NCI-H146 (cell line): Measurements from ENCODE around the gene MS4A5.
"Not testable (repeated sequence)": the region's sequence is repeated elsewhere in the genome, so short reads cannot be mapped to it uniquely, and the experiment has no call there.

ENCODE experiments used
- DNase-seq: peaks from one replicate; lab custom pipeline; 2025; lab: John Stamatoyannopoulos, UW

MS4A5 gene, protein sequence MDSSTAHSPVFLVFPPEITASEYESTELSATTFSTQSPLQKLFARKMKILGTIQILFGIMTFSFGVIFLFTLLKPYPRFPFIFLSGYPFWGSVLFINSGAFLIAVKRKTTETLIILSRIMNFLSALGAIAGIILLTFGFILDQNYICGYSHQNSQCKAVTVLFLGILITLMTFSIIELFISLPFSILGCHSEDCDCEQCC

DNA sequence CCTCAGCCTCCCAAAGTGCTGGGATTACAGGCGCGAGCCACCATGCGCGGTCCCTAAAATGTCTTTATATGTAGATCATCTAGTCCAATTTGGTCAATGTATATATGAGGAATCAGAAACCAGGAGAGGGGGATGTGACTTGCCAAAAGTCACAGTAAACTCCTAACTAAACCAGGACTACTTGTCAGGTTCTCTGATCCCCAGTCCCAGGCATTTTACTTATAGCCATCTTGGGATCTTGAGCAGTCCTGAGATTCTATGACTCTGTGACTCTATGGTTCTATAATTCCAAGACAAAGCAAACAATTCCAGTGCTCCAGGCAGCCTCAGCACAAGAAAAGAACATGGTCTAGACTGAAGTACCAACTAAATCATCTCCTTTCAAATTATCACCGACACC lies at the start of gene MS4A5:
TSS of gene MS4A5 (plus strand) at position 301 of the 400 bp plus-strand sequence. CDS start 103 bp downstream, outside the sequence.
- no peak for DNase-seq

DNA sequence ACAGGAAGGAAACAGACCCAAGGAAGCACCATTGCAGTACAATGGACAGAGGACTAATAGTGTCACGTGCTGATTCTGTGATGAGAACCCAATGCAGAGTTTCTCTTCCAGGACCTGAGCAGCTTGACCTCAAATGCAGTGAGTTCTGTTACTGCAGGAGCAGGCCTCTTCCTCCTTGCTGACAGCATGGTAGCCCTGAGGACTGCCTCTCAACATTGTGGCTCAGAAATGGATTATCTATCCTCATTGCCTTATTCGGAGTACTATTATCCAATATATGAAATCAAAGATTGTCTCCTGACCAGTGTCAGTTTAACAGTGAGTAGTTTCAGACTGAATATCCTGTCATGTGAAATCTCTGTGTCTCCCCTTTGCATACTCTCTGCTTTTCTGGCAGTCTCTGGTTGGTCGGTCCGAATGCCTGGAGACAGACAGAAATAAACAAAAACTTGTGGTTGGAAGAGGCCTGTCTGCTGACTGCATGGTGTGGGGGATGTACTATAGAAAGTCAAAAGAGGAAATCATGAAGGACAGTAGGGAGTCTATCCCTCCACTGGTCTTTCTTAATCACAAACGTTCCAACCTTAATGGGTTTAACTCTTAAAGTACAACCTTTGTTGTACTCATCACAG lies 40.0 kb upstream of the MS4A5 start:
- DNase-seq, result no peak

DNA sequence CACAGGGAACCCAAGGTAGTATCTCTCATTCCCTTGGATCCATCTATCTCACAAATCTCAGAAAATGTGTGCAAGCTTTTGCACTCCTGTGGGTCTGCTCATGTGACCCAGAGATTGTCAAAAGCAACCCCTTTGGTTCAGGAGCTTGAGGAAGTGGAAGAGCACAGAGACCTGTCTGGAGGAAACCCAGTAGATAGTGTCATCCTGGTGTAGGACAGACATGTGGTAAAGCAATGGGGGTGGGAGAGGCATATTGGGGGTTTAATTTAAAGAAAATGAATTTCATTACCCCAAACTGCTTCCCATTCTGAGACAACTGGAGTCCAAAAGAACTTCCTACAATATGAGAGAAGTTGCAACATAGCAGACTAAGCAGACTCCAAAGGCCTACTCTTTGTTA lies 39.0 kb upstream of the MS4A5 start:
- no peak for DNase-seq

DNA sequence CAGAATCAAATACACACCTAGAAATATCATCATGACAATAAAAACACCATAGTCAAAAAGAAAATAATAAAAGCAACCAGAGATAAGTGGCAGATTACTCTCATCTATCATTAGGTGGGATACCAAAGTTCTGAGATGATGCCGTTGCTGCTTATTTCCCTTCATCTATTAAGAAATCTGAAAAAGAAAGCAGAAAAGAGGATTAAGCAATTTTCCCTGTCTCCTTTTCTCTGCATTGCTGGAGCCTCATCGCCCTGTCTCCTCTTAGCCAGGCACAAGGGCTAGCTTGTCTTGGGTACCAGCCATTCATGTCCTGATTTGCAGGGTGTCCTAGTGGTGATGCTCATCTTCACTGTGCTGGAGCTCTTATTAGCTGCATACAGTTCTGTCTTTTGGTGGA lies 37.0 kb upstream of the MS4A5 start:
- no peak for DNase-seq

DNA sequence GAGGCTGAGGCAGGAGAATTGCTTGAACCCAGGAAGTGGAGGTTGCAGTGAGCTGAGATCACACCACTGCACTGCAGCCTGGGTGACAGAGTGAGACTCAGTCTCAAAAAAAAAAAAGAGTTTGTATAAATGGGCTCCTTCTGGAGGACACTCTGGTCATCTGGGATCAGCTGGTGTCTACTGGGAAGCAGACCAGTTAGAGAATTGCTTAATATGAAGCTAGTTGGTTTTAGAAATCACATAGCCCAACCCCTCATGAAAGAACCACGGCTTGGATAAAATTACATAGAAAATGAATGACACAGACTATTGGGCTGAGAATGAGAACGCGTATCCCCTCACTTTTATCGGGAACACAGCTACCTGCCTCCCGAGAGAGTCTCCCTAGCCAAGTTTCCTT lies 36.4 kb upstream of the MS4A5 start:
- no peak for DNase-seq

DNA sequence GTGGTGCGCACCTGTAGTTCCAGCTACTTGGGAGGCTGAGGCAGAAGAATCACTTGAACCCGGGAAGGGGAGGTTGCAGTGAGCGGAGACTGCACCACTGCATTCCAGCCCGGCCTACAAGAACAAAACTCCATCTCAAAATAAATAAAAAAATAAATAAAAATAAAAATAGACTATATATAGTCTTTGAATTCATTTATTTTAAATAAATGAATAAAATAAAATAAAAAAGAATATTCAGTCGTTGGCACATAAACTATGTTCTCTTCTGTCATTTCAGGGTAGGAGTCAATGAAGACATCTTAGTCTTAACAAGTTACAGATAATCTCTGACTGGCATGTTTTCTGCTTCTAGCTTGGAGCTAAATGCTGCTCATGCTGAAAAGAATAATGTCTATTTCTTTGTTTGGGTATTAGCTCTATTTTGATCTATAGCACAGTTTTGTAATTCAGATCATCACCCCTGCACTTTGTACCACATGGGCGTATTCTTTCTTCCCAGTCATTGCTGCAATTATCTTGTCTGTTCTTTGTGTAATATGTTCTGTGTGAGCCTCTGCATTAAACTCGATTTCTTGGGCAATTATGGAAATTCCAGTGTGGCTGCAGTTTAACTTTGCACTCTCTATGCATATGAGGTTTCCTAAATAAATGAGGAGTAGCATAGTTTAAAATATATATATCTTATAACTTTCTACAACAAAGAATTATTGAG lies 34.5 kb upstream of the MS4A5 start:
- DNase-seq, result no peak

DNA sequence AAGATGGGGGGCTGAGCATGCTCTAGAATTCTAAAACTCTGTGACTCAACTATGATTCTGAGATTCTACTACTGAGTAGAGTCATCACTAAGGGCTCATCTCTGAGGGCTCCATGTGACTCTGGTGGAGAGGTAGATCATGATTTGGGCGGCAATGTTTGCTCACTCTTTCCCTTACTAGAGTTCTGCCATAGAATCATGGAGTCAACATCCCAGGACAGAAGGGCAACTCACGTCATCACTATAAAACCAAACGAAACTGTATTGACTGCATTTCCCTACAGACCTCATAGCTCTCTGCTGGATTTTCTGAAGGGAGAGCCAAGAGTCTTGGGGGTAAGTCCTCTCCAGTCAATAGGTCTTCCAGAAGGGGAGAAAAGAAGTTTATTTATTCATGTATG lies 33.0 kb upstream of the MS4A5 start, which contains the start of gene MS4A14:
TSS of gene MS4A14 (plus strand) at position 78 of the 400 bp plus-strand sequence. CDS start at position 198, 120 bp downstream.
- DNase-seq, result no peak

DNA sequence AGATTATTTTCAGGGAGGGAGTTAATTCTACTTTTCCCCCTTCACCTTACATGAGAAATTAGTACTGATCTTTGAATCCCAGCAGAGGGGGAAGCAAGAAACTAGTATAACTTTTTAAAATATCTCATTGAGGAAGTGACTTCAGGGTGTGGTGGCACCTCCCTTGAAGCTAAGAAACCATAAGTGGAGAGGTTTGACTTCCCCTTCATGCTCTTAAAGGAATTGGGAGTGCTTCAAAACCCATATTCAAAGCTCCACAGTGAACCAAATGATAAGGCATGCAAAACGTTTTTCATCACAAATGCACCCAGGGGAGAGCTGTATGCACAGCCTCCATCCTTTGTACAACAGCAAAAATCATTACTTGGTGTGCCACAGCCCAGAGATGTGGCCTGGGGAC lies 32.6 kb upstream of the MS4A5 start:
- no peak for DNase-seq

DNA sequence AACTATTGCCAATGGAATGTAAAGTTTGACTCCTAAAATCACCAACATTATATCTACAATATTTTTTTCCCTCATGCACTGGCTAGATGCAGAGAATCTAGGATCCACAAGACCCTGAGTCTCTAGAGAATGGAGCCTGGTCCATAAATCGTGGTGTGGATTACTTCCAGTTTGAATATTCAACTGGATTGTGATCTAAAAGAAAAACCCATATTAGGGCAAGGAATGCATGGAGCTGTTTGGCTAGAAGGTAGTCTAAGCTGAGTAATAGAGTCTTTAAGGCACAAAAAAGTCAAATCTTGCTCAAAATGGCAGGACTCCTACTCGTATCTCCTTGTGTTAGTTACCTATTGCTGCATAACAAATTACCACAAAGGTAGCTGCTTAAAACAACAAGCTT lies 9.4 kb upstream of the MS4A5 start:
- no peak for DNase-seq

DNA sequence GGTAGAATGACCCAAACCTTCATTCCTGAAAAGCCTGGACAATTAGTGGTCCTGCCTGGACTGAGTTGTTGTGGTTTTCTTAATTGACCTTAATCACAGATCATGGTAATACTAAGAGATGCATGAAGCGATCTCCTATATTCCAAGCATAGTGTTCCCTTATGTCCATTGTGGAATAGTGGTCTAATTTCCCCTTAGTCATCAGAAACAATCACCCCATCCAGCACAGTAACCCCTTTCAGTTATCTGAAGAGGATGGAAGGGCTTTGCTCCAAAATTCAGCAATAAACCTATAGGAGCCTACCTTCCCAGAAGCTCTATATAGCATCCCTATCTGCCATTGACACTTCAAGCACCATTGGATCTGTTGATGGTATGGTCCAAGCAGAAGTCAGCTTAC lies 6.8 kb upstream of the MS4A5 start:
- no peak for DNase-seq

DNA sequence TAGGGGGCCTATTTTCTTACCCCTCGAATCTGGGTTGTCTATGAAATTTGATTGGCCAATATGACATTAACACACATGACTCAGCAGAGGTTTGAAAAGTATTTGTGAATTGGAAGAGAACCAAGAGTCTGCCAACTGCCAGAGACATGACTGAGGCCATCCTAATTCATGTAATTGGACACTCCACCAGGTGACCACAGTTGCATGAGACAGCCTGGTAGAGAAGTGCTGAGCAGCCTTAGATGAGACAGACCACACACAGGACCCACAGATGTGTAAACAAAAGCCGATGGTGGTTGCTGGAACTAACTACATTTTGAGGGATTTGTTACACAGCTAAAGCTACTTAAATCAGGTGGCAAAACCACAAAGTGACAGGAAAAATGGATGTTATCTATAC lies 855 bp upstream of the MS4A5 start:
- DNase-seq, result no peak

DNA sequence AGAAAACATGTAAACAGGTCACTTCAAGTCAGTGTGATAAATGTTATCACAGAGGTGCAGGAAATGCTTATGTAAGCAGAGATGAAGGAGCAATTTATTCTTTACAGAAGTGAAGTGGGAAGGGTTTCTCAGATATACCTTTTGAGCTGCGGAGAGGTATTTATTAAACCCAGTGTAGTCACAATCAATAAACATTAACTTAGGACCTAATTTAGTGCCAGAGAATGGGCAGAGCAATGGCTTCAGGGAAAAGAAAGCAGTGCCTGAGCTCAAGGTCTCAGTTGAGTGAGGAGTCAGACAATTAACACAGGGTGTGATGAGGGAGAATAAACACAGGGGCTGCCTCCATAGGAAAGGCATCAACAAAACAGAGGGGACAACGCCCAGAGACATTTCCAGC lies 1.9 kb downstream of the MS4A5 start:
- no peak for DNase-seq

DNA sequence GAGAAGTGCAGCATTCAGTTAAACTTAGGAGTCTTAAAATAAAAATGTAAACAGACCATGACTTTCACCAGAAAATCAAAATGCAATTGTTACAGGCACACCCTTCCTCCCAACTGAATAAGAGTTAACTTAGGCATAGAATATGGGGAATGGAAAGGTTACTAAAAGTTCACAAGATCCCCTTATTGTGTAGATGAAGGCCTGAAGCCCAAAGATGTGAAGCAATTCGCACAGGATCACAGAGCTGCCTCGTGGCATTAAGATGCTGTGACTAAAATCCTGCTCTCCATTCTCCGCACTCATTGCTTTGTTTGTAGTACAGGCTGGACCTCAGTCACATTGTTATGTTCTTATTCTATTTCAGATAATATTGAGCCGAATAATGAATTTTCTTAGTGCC lies 4.0 kb downstream of the MS4A5 start:
- DNase-seq, result no peak

DNA sequence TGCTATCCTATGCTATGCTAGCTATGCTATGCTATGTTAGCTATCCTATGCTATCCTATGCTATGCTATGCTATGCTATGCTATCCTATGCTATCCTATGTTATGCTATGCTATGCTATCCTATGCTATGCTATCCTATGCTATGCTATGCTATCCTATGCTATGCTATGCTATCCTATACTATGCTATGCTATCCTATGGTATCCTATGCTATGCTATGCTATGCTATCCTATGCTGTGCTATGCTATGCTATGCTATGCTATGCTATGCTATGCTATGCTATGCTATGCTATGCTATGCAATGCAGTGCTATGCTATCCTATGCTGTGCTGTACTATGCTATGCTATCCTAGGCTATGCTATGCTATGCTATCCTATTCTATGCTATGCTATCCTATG lies 17.7 kb downstream of the MS4A5 start:
- no peak for DNase-seq

DNA sequence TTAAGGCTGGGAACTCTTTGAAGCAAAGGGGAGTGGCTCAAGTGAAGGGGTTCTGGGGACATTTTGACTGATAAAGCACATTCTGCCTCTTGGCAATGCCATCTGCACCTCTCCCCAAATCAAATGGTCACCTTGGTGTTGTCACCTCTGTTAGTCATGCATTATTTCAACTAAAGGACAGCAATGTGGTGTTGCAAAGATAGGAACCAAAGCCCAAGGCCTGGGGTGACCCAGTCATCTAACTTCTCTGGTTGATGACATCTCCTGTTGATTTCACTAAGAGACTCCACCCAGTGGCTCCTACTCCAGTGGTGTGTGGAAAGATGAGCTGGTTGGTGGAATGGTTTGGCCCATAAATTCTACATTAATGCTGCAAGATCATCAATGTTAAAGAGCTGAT lies 18.5 kb downstream of the MS4A5 start:
- no peak for DNase-seq

DNA sequence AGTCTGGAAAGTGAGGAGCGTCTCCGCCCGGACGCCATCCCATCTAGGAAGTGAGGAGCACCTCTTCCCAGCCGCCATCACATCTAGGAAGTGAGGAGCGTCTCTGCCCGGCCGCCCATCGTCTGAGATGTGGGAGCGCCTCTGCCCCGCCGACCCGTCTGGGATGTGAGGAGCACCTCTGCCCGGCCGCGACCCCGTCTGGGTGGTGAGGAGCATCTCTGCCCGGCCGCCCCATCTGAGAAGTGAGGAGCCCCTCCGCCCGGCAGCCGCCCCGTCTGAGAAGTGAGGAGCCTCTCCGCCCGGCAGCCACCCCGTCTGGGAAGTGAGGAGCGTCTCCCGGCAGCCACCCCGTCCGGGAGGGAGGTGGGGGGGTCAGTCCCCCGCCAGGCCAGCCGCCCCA lies 21.8 kb downstream of the MS4A5 start:
- DNase-seq, result not testable (repeated sequence)

DNA sequence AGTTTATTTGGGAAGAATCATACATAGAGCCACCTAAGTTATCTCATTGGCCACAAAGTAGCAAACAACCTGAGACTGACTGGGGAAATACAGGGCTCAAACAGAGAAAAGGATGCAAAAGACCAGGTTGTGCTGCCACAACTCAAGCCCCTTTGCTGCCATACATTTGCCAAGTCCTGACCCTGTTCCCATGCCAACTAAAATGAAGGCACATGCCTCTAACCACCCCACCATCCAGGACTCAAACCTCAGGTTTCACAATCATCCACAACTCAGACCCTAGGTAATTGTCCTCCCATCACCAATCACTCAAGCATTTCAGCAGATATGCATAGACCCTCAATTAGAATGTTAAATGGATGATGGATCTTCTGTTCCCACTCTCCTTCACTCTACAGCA lies 24.8 kb downstream of the MS4A5 start:
- DNase-seq, result no peak

DNA sequence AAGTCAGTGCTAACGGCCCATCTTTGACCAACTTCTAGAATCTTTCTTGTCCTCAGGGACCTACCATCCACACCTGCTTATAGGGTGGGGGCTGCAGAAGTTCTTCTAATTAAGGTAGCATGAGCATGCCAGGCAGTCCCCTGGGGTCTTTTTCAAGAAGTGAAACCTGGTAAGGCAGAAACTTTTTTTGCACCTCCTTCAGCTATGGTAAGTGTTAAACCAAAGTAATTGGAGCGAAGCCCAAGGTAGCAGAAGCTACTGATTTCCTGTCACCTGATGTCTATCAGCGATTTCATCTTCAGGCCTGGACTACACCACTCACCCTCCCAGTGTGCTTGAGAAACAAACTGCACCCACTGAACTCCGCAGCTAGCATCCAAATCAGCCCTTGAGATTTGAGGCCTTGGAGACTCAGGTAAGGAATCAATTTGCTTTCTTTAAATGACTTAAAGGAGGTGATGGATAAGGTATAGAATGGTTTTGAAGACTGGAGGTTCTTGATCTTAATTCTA lies 26.2 kb downstream of the MS4A5 start, which contains the start of gene MS4A1:
TSS of gene MS4A1 (plus strand) at position 317 of the 512 bp plus-strand sequence. CDS start 6,528 bp downstream, outside the sequence.
- DNase-seq, result no peak

DNA sequence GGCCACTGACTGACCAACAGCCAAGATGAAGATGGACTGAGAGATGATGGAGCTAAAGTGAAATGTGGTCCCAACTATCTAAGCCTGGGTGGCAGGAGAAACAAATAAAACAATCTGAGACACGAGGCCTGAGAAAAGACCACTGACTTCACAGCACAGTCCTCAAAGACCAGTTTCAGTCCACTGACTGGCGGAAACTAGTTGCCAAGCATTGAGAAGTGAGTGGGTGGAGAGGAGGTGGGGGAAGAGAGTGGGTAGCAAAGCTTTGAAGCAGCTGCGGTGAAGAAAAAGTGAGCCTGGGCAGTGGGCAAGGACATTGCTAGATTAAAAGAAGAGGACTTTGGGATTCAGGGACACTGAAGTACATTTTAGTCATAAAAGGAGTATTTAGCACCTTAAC lies 28.2 kb downstream of the MS4A5 start:
- no peak for DNase-seq

DNA sequence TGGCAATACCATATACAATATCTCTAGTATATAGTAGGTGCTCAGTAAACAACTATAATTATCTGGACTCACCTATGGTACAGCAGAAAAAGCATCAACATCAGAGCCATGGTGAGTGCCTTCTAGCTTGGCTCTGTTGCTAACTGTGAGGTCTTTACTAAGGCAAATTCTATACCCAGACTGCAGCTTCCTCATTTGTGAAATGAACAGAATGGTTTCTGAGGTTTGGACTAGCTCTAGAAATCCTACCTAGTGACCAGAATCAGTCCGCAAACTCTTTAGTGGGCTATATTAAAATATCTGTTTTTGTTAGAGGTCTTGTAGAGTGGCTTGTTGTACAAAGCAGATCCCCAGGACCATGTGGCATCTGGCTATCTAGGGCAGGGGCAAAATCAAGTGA lies 30.0 kb downstream of the MS4A5 start:
- DNase-seq, result no peak

DNA sequence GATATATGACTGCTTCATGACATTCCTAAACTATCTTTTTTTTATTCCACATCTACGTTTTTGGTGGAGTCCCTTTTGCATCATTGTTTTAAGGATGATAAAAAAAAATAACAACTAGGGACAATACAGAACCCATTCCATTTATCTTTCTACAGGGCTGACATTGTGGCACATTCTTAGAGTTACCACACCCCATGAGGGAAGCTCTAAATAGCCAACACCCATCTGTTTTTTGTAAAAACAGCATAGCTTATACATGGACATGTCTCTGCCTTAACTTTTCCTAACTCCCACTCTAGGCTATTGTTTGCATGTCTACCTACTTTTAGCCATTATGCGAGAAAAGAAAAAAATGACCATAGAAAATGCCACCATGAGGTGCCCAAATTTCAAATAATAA lies 39.5 kb downstream of the MS4A5 start:
- no peak for DNase-seq

DNA sequence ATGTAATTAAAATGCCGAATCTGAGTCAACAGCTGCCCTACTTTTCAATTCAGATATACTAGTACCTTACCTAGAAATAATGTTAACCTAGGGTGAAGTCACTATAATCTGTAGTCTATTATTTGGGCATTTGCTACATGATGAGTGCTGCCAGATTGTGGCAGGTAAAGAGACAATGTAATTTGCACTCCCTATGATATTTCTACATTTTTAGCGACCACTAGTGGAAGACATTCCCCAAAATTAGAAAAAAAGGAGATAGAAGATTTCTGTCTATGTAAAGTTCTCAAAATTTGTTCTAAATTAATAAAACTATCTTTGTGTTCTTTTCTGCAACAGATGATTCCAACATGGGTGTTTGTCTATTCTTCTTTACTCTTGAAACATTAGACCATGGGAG lies 40.4 kb downstream of the MS4A5 start:
- DNase-seq, result no peak

DNA sequence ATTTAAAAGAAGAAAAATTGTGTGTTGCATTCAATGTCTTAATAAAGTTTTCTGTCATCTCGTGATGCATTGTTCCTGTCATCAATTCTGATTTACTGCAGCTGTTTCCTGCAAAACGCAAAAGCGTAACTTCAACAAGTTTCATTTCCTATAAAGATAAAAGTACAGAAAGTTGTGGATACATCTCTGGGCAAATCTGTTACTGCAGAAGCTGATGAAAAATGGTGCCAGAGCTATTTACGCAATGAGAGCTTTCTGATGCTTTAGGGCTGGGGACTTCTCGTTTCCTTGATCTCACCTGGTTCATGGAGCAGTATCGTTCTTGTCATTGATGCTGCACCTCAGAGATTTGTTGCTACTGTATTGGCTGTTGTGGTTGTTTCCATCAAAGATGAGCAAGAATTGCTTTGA lies 47.7 kb downstream of the MS4A5 start:
- DNase-seq, result no peak
